ENCODE results near the gene ADAM11. TPM values are rescaled to one million over a fixed set of nuclear protein-coding genes. Genes with fewer than 3 reads are reported as not detected.
A peak's percentile ranks its signal among the peaks of the same experiment; 100 is the strongest.

ADAM11 gene
- total and polyA plus RNA-seq, 2 of the 8 experiments (the other 6 are each of a cell fraction or from before 2014, with no cell fraction given): 2.3 to 2.9 TPM

- Histone ChIP-seq H3K56ac (replicated peaks; ENCODE audit: insufficient read length, low read depth, low read length) (no peak overlapping the region), H4K20me1 (replicated peaks in 1 of 2; ENCODE audit: control insufficient read depth in 1 of 2, insufficient read depth in 2 of 2, low read length in 2 of 2) (peaks cover 0 to 2% of the 10 kb centered on the region in 2 experiments), H3K27ac (ENCODE audit: low read depth, low read length) (no peak overlapping the region), H2BK15ac (ENCODE audit: low read length) (no peak overlapping the region), H2AFZ (ENCODE audit: low read length) (no peak overlapping the region), H2AK5ac (ENCODE audit: low read depth, low read length) (no peak overlapping the region), H4K8ac (ENCODE audit: extremely low read depth, insufficient read depth, low read length) (no peak overlapping the region), H3K4ac (replicated peaks; ENCODE audit: insufficient read length, low read depth, low read length) (peak overlapping the region; percentile 69), H3K27me3 (replicated peaks in 1 of 4; ENCODE audit: control insufficient read depth in 3 of 4, extremely low read depth in 1 of 4, insufficient read depth in 3 of 4, low read length in 3 of 4) (peaks cover 17 to 25% (median 21%) of the 10 kb centered on the region in 4 experiments), H4K5ac (ENCODE audit: insufficient read length, low read depth, low read length) (no peak overlapping the region), H4K91ac (replicated peaks; ENCODE audit: insufficient read length, low read length) (peak overlapping the region; percentile 89), H3K23me2 (ENCODE audit: low read depth, low read length) (peaks cover 8% of the 10 kb centered on the region; the same call in 1 of the 2 replicates), H3K14ac (ENCODE audit: insufficient read length) (no peak overlapping the region), H3K79me1 (ENCODE audit: low read depth, low read length) (no peaks in the 10 kb centered on the region), H3K36me3 (ENCODE audit: control insufficient read depth in 2 of 4, insufficient read depth in 4 of 4, low read length in 3 of 4) (no peaks in the 10 kb centered on the region), H3K9me3 (ENCODE audit: insufficient read depth in 2 of 2, low read depth in 1 of 2, low read length in 1 of 2) (no peaks in the 10 kb centered on the region), H2BK20ac (ENCODE audit: low read length) (no peak overlapping the region), H3K4me1 (replicated peaks in 1 of 4; ENCODE audit: control insufficient read depth in 3 of 4, insufficient read depth in 4 of 4, low read length in 3 of 4) (peaks cover 0 to 21% (median 7%) of the 10 kb centered on the region in 4 experiments; a peak in 6 of 7 replicates), H3K4me2 (ENCODE audit: insufficient read depth in 1 of 2, low read depth in 2 of 2, low read length in 2 of 2) (no peak overlapping the region), H2BK5ac (ENCODE audit: low read depth, low read length) (no peak overlapping the region), H3K9ac (replicated peaks in 1 of 4; ENCODE audit: extremely low read depth in 1 of 4, low read depth in 3 of 4, low read length in 3 of 4) (no peak overlapping the region), H3K79me2 (ENCODE audit: control insufficient read depth in 1 of 2, insufficient read depth in 2 of 2, low read length in 2 of 2) (no peaks in the 10 kb centered on the region), H3K18ac (ENCODE audit: extremely low read depth, low read length) (no peak overlapping the region), H2BK12ac (ENCODE audit: low read depth, low read length) (no peak overlapping the region), H3K23ac (ENCODE audit: insufficient read length) (no peak overlapping the region), H2BK120ac (replicated peaks; ENCODE audit: low read depth, low read length) (no peak overlapping the region), H3K4me3 (ENCODE audit: extremely low read depth in 1 of 4, insufficient read depth in 2 of 4, low read depth in 3 of 4, low read length in 4 of 4) (no peak overlapping the region)
- FAIRE-seq: no peak
- POLR2A ChIA-PET (ENCODE audit: partially characterized antibody): interaction anchor here (1.1 kb wide), 1 partner anchor 8 kb away, joined by 4 read pairs; no protein-coding TSS in a partner anchor
- TF ChIP-seq GTF2F1 (IDR thresholded peaks at IDR 0.05; ENCODE audit: borderline replicate concordance, low read depth, low read length): no peak
- no peak for TF ChIP-seq MAFK (IDR thresholded peaks at IDR 0.05; ENCODE audit: low read depth, low read length)
- TF ChIP-seq POLR2A (IDR thresholded peaks at IDR 0.05; ENCODE audit: control extremely low read depth in 1 of 2, low read depth in 2 of 2, low read length in 2 of 2): no peak
- TF ChIP-seq KDM1A (IDR thresholded peaks at IDR 0.05; ENCODE audit: borderline replicate concordance, low read length): no peak
- no peak for TF ChIP-seq SRF (IDR thresholded peaks at IDR 0.05; ENCODE audit: low read depth, low read length)
- TF ChIP-seq, protein P1, sequence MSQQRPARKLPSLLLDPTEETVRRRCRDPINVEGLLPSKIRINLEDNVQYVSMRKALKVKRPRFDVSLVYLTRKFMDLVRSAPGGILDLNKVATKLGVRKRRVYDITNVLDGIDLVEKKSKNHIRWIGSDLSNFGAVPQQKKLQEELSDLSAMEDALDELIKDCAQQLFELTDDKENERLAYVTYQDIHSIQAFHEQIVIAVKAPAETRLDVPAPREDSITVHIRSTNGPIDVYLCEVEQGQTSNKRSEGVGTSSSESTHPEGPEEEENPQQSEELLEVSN (IDR thresholded peaks at IDR 0.05): no peak
- TF ChIP-seq BRCA1 (IDR thresholded peaks at IDR 0.05; ENCODE audit: low read depth, low read length): no peak
- CTCF ChIA-PET (ENCODE audit: partially characterized antibody): interaction anchor here (0.6 to 26.7 kb wide), 16 partner anchors 8 to 1069 kb away, joined by 3 to 577 read pairs (median 4); partner anchors contain the start of gene HIGD1B
- WGBS, 2 experiments (ENCODE audit: extremely low coverage in 1 of 2, insufficient coverage in 1 of 2, insufficient read length in 1 of 2, insufficient replicate concordance in 2 of 2, low coverage in 1 of 2, low lambda C conversion rate in 2 of 2, missing lambda C conversion rate in 1 of 2): 91% methylated on average over 5 of the region's 5 CpGs; no CpG with 5 or more reads in 1 of the 2 experiments
- DNase-seq (ENCODE audit: low read depth in 1 of 2, low spot score in 2 of 2): no peak
Observed at GRCh38 chr17:44763170-44763569, 4.4 kb downstream of the ADAM11 start.

Data from H1 (cell line).